SK-N-SH treated with all-trans-retinoic acid at 6 μM for 48 hours (cell line): ENCODE measurements around the gene PTDSS2.

Source experiments
- ARNTL ChIP-seq: fragments of 450-650 bp; formaldehyde crosslinking; IDR thresholded peaks from 2 replicates; pipeline ENCODE4 v1.5.0; 2020; ENCODE audit warnings: low read depth, mild to moderate bottlenecking, moderate library complexity, borderline replicate concordance
- CREB5 ChIP-seq: fragments of 250-450 bp; sonication (Bioruptor Pico); IDR thresholded peaks from 2 replicates; pipeline ENCODE4 v1.5.1; 2020; ENCODE audit warnings: low read depth, mild to moderate bottlenecking, moderate library complexity
- PPARA ChIP-seq: fragments of 250-450 bp; sonication (Bioruptor Pico); IDR thresholded peaks from 2 replicates; pipeline ENCODE4 v1.5.0; 2020; ENCODE audit warnings: mild to moderate bottlenecking, borderline replicate concordance
- RARB ChIP-seq: fragments of 250-450 bp; sonication (Bioruptor Pico); IDR thresholded peaks from 2 replicates; pipeline ENCODE4 v1.8.0; 2021; ENCODE audit warnings: mild to moderate bottlenecking, moderate library complexity
- SNAI2 ChIP-seq: fragments of 250-450 bp; sonication (Bioruptor Pico); IDR thresholded peaks from 2 replicates; pipeline ENCODE4 v1.5.0; 2020; ENCODE audit warnings: mild to moderate bottlenecking, moderate library complexity
- TCF4 ChIP-seq: fragments of 250-450 bp; sonication (Bioruptor Pico); IDR thresholded peaks from 2 replicates; pipeline ENCODE4 v1.8.0; 2021; ENCODE audit warnings: mild to moderate bottlenecking, moderate library complexity, borderline replicate concordance
- ZFP3 ChIP-seq: fragments of 250-450 bp; sonication (Bioruptor Pico); IDR thresholded peaks from 2 replicates; pipeline ENCODE4 v1.5.0; 2020; ENCODE audit warnings: mild to moderate bottlenecking, moderate library complexity
- ZFP30 ChIP-seq: fragments of 450-650 bp; formaldehyde crosslinking; IDR thresholded peaks from 2 replicates; pipeline ENCODE4 v1.5.0; 2022; ENCODE audit warnings: mild to moderate bottlenecking, moderate library complexity
- ZNF70 ChIP-seq: fragments of 450-650 bp; formaldehyde crosslinking; IDR thresholded peaks from 2 replicates; pipeline ENCODE4 v1.5.0; 2020; ENCODE audit warnings: mild to moderate bottlenecking, moderate library complexity

DNA sequence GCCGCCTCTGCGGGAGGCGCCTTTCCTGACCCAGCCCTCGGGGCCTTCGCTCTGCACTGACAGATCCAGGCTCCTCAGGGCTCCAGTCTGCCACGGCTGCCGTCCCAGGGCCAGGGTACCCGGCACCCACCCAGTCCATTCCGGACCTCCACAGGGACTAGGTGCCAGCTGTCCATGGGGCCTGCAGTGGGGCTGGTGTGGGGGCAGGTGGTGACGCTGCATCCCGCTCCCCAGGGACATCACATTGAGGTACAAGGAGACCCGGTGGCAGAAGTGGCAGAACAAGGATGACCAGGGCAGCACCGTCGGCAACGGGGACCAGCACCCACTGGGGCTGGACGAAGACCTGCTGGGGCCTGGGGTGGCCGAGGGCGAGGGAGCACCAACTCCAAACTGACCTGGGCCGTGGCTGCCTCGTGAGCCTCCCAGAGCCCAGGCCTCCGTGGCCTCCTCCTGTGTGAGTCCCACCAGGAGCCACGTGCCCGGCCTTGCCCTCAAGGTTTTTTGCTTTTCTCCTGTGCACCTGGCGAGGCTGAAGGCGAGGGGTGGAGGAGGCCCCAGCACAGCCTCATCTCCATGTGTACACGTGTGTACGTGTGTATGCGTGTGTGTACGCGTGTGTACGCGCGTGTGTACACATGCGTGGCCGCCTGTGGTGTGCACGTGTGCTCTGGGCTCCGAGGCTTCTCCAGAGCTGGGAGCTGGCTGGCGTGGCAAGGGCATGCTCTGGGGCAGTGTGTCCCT, 40.3 kb downstream of the PTDSS2 start:
- TF ChIP-seq ZFP3 (CRISPR knock-in tag) = no peak
- TF ChIP-seq ZFP30 (CRISPR knock-in tag) = no peak
- no peak for TF ChIP-seq RARB
- no peak for TF ChIP-seq ZNF70 (CRISPR knock-in tag)
- TF ChIP-seq TCF4 (CRISPR knock-in tag) = no peak
- TF ChIP-seq SNAI2 (CRISPR knock-in tag) = no peak
- no peak for TF ChIP-seq CREB5
- TF ChIP-seq ARNTL (CRISPR knock-in tag) = no peak
- TF ChIP-seq PPARA (CRISPR knock-in tag) = no peak
